HG03045 (cell line): ENCODE measurements around the gene TNFRSF6B.

Experiments used
- ATAC-seq: cut with Tn5 transposase; IDR thresholded peaks from one replicate; pipeline ENCODE4 v1.9.1; 2021; ENCODE audit warnings: mild to moderate bottlenecking, moderate library complexity; ENCODE audit not compliant: unreplicated experiment

The TNFRSF6B gene

GRCh38 chr20:63746751-63747315 lies 50.4 kb downstream of the TNFRSF6B start:
- ATAC-seq = no peak

GRCh38 chr20:63747622-63748069 lies 51.2 kb downstream of the TNFRSF6B start:
- ATAC-seq = no peak
